K562 (cell line): Measurements from ENCODE around the gene PCDHGC4. TPM values are rescaled to one million over a fixed set of nuclear protein-coding genes. Genes with fewer than 3 reads are reported as not detected.

Experiments used
- ATAC-seq: fragments of 200-7000 bp; cut with Tn5 transposase; 3 replicates; pipeline ENCODE4 v1.9.1; 2020; ENCODE audit warnings: moderate library complexity
- BruUV-seq: library from RNA; stranded (reverse); fragments of 400-500 nt; replicated peaks from 2 replicates; lab custom pipeline; 2021; lab: Mats Ljungman, UMichigan
- CTCF ChIA-PET: fragments of 300-600 bp; formaldehyde crosslinking; extraction: SDS; loops from one replicate; lab custom pipeline; 2021; ENCODE audit warnings: low intra/inter-chr PET ratio; lab: Yijun Ruan, JAX
- POLR2A ChIA-PET: fragments of 300-600, 350-650 bp; sonication (Branson Sonifier 250); formaldehyde crosslinking; extraction: SDS; loops from one replicate; lab custom pipeline; 2021; ENCODE audit warnings: antibody characterized with exemption, inconsistent platforms; lab: Yijun Ruan, JAX
- DNase-seq, 4 experiments: peaks; one replicate each; pipeline versions ENCODE4 v3.0.0 to v3.0.0-alpha.2; 2011 to 2018; ENCODE audit warnings: low spot score in 3 of 4, mixed read lengths in 3 of 4; ENCODE audit errors: extremely low read depth in 1 of 4
- FAIRE-seq: peaks from 2 replicates; lab custom pipeline; 2011; peaks lifted over from hg19 to GRCh38; lab: Jason Lieb, UNC
- H2AFZ ChIP-seq: 2 replicates; pipeline ENCODE4 v1.6.0; 2011; ENCODE audit warnings: low read depth, low read length, control low read depth, inconsistent platforms
- H3K27ac ChIP-seq: fragments of 200-600 bp; 3 replicates; pipeline ENCODE4 v1.8.0; 2011; ENCODE audit warnings: low read depth, mild to moderate bottlenecking, control low read depth, inconsistent platforms, low read length, moderate library complexity, mixed read lengths; ENCODE audit errors: extremely low read depth
- H3K27me3 ChIP-seq, 2 experiments: fragments of 300-600 bp in 1 of 2; 2 replicates in 1 of 2; 3 replicates in 1 of 2; pipeline versions ENCODE4 v1.6.0 to v1.8.0; 2011; ENCODE audit warnings: inconsistent platforms in 2 of 2, low read length in 2 of 2, mild to moderate bottlenecking in 1 of 2, mixed read lengths in 1 of 2, moderate library complexity in 1 of 2; ENCODE audit not compliant: control insufficient read depth in 2 of 2, insufficient read depth in 2 of 2
- H3K36me3 ChIP-seq: fragments of 300-600 bp; 3 replicates; pipeline ENCODE4 v1.8.0; 2011; ENCODE audit warnings: mild to moderate bottlenecking, low read length, inconsistent platforms; ENCODE audit not compliant: control insufficient read depth, insufficient read depth
- H3K4me1 ChIP-seq, 2 experiments: fragments of 200-600 bp in 1 of 2; replicated peaks in 1 of 2; 2 replicates in 1 of 2; 3 replicates in 1 of 2; pipeline versions ENCODE4 v1.5.1 to v1.8.0; 2011; ENCODE audit warnings: inconsistent platforms in 2 of 2, low read length in 2 of 2, mild to moderate bottlenecking in 1 of 2, mixed read lengths in 1 of 2, moderate library complexity in 1 of 2; ENCODE audit not compliant: control insufficient read depth in 2 of 2, insufficient read depth in 2 of 2
- H3K4me2 ChIP-seq: 2 replicates; pipeline ENCODE4 v1.6.1; 2011; ENCODE audit warnings: low read length, control low read depth, inconsistent platforms, mixed read lengths; ENCODE audit not compliant: insufficient read depth
- H3K4me3 ChIP-seq: fragments of 200-600 bp; sonication (generic), shearing (Covaris generic); 2 replicates; pipeline ENCODE4 v1.5.1; 2016; ENCODE audit warnings: control low read depth, inconsistent platforms
- H3K79me2 ChIP-seq: fragments of 200-600 bp; 3 replicates; pipeline ENCODE4 v1.8.0; 2011; ENCODE audit warnings: low read length, inconsistent platforms; ENCODE audit not compliant: control insufficient read depth, insufficient read depth
- H3K9ac ChIP-seq, 2 experiments: 2 replicates each; pipeline versions ENCODE4 v1.6.0 to v1.6.1; 2011; ENCODE audit warnings: low read depth in 2 of 2, low read length in 2 of 2, control low read depth in 1 of 2, inconsistent platforms in 1 of 2, mild to moderate bottlenecking in 1 of 2, mixed read lengths in 1 of 2; ENCODE audit not compliant: insufficient read depth in 1 of 2
- H3K9me1 ChIP-seq: one replicate; pipeline ENCODE4 v1.6.0; 2011; ENCODE audit warnings: inconsistent platforms, mild to moderate bottlenecking, low read length, moderate library complexity; ENCODE audit not compliant: control insufficient read depth, insufficient read depth
- H3K9me3 ChIP-seq: replicated peaks from 2 replicates; pipeline ENCODE4 v1.5.1; 2011; ENCODE audit warnings: low read depth, low read length, inconsistent platforms; ENCODE audit not compliant: control insufficient read depth, insufficient read depth
- H4K20me1 ChIP-seq: replicated peaks from 2 replicates; pipeline ENCODE4 v1.6.1; 2011; ENCODE audit warnings: low read length, inconsistent platforms, mixed read lengths; ENCODE audit not compliant: control insufficient read depth, insufficient read depth
- CTCF ChIP-seq, 3 experiments: IDR thresholded peaks in 2 of 3; conservative IDR thresholded peaks in 1 of 3; 2 replicates each; pipeline ENCODE4 v1.5.1; 2011 to 2012; ENCODE audit warnings: low read length in 3 of 3, mild to moderate bottlenecking in 3 of 3, control low read depth in 2 of 3, improper control_type of control experiment in 1 of 3, inconsistent platforms in 1 of 3, low read depth in 1 of 3, mixed read lengths in 1 of 3, moderate library complexity in 1 of 3; ENCODE audit not compliant: insufficient read depth in 2 of 3
- IRF2 ChIP-seq: sonication (generic); formaldehyde crosslinking; IDR thresholded peaks from 2 replicates; pipeline ENCODE4 v1.8.1; 2022; ENCODE audit warnings: mild to moderate bottlenecking, missing genetic modification reagents
- MBD2 ChIP-seq: sonication (generic); IDR thresholded peaks from 2 replicates; pipeline ENCODE4 v1.6.1; 2016; ENCODE audit warnings: low read depth, borderline replicate concordance
- POLR2A ChIP-seq: fragments of 450-650 bp; conservative IDR thresholded peaks from 2 replicates; pipeline ENCODE4 v1.6.1; 2016
- RB1 ChIP-seq: fragments of 450-650 bp; IDR thresholded peaks from 2 replicates; pipeline ENCODE4 v1.6.1; 2017; ENCODE audit warnings: low read depth, mild to moderate bottlenecking
- RBM22 ChIP-seq: fragments of 200-400 bp; formaldehyde crosslinking; IDR thresholded peaks from 2 replicates; pipeline ENCODE4 v1.6.1; 2018; ENCODE audit warnings: low read length, low read depth; ENCODE audit not compliant: poor library complexity, severe bottlenecking
- SMC3 ChIP-seq: conservative IDR thresholded peaks from 2 replicates; pipeline ENCODE4 v1.6.1; 2011; ENCODE audit warnings: low read depth, low read length, improper control_type of control experiment; ENCODE audit not compliant: insufficient read depth
- SP1 ChIP-seq: sonication (generic); formaldehyde crosslinking; IDR thresholded peaks from 2 replicates; pipeline ENCODE4 v1.8.1; 2022; ENCODE audit warnings: mild to moderate bottlenecking, missing genetic modification reagents
- ZBTB12 ChIP-seq: fragments of 250-450 bp; sonication (Bioruptor Pico); IDR thresholded peaks from 2 replicates; pipeline ENCODE4 v1.4.0; 2020
- ZNF12 ChIP-seq: sonication (generic); formaldehyde crosslinking; IDR thresholded peaks from 2 replicates; pipeline ENCODE4 v1.4.0; 2020; ENCODE audit warnings: mild to moderate bottlenecking, missing genetic modification reagents
- ZNF174 ChIP-seq: fragments of 250-450 bp; sonication (Bioruptor Pico); IDR thresholded peaks from 2 replicates; pipeline ENCODE4 v1.4.0; 2020; ENCODE audit warnings: mild to moderate bottlenecking
- ZNF24 ChIP-seq: fragments of 450-650 bp; IDR thresholded peaks from 2 replicates; pipeline ENCODE4 v1.6.1; 2016
- ZNF263 ChIP-seq: sonication (generic); formaldehyde crosslinking; IDR thresholded peaks from 2 replicates; pipeline ENCODE4 v1.8.0; 2022; ENCODE audit warnings: mild to moderate bottlenecking, missing genetic modification reagents, borderline replicate concordance
- WGBS: fragments of 100-300 bp; shearing (Covaris generic); methylation state at CpG from one replicate; pipeline ENCODE4 v1.1.6; 2016; ENCODE audit warnings: low coverage, mixed read lengths; ENCODE audit not compliant: insufficient coverage; ENCODE audit errors: missing lambda C conversion rate; 5-methylcytosine and 5-hydroxymethylcytosine counted together
- in situ Hi-C: fragments of 300-500 bp; cut with MboI; formaldehyde crosslinking; loops from 4 replicates; pipeline ENCODE4 v1.15.0; 2018; ENCODE audit warnings: inconsistent platforms, mixed read lengths
- intact Hi-C: fragments of 100-400 bp; cut with micrococcal nuclease; formaldehyde crosslinking; loops from 2 replicates; pipeline ENCODE4 v1.14.2; 2022
- polyA plus RNA-seq, 8 experiments: library from polyadenylated mRNA; depleted of rRNA in 4 of 8; stranded (reverse) in 5 of 8; unstranded in 3 of 8; fragments of >200 nt; fragmentation: Nextera tagmentation in 2 of 8; fragmentation: Illumina TruSeq in 1 of 8; extraction: Ambion mirVana in 2 of 8; extraction: Trizol in 1 of 8; gene quantifications; 2 replicates each; pipeline versions ENCODE4 v1.2.1 to v1.2.3, GENCODE V29; 2011 to 2014; ENCODE audit warnings: inconsistent platforms in 1 of 8, missing spikeins in 1 of 8
- total RNA-seq, 7 experiments: library from RNA; depleted of rRNA in 6 of 7; stranded (reverse); fragments of >200 nt in 6 of 7; fragmentation: Illumina TruSeq in 2 of 7; extraction: Trizol in 2 of 7; gene quantifications; 2 replicates each; pipeline versions ENCODE4 v1.2.1 to v1.2.3, GENCODE V29; 2011 to 2021; ENCODE audit warnings: low replicate concordance in 1 of 7
- TF ChIP-seq, protein P1 (sequence below), 2 experiments: fragments of 450-650 bp in 1 of 2; sonication (generic) in 1 of 2; formaldehyde crosslinking in 1 of 2; IDR thresholded peaks in 1 of 2; conservative IDR thresholded peaks in 1 of 2; 2 replicates each; pipeline versions ENCODE4 v1.6.1 to v1.8.1; 2016 to 2023; ENCODE audit warnings: mild to moderate bottlenecking in 2 of 2, moderate library complexity in 2 of 2, inconsistent platforms in 1 of 2, missing genetic modification reagents in 1 of 2
- TF ChIP-seq, protein P2 (sequence below): IDR thresholded peaks from 2 replicates; pipeline ENCODE4 v1.6.1; 2016; ENCODE audit warnings: missing genetic modification characterization, missing compliant biosample characterization

PCDHGC4 gene
- total and polyA plus RNA-seq, 9 of the 15 experiments (the other 6 are each of a cell fraction or from before 2014, with no cell fraction given) = 0.05 TPM; not detected in 8

GRCh38 chr5:141512390-141512910 lies 27.6 kb downstream of the PCDHGC4 start:
- H3K27me3 ChIP-seq = peaks cover 0 to 7% of the 10 kb centered on the region in 2 experiments; a peak in 1 of 5 replicates
- H3K27ac ChIP-seq = no peak overlapping the region
- H3K4me2 ChIP-seq = no peak overlapping the region
- peak; percentile 85 to 89 (median 87) for DNase-seq
- H3K9me1 ChIP-seq = peaks cover 8% of the 10 kb centered on the region
- WGBS = 66% methylated on average over 23 of the region's 28 CpGs
- H3K4me1 ChIP-seq = peaks cover 5 to 17% of the 10 kb centered on the region in 2 experiments; a peak in 3 of 5 replicates
- H3K9ac ChIP-seq = 0 out of 4 replicates have a peak overlapping the region, but pooled peaks of 1 of the 2 experiments have one; percentile 4
- ATAC-seq = peak; percentile 86
- H3K4me3 ChIP-seq = no peak overlapping the region
- peaks cover 44% of the 10 kb centered on the region for H3K36me3 ChIP-seq
- no peaks in the 10 kb centered on the region for H3K9me3 ChIP-seq
- intact Hi-C loops (loop anchor here (5.0 to 10.0 kb wide), 3 partner anchors 90 to 278 kb away; partner anchors contain the start of genes PCDHGA11 and PCDHGA3), in situ Hi-C loops (no loop called here)
- H4K20me1 ChIP-seq = no peaks in the 10 kb centered on the region
- H2AFZ ChIP-seq = no peak overlapping the region; the same call in 1 of the 2 replicates
- BruUV-seq = no TSS peak
- CTCF ChIA-PET = interaction anchor here (0.5 to 1.1 kb wide), 4 partner anchors 12 to 186 kb away, joined by 3 to 5 read pairs (median 3); partner anchors contain the start of genes PCDHGB1 and PCDHGB2
- FAIRE-seq = peak; percentile 44
- H3K79me2 ChIP-seq = no peaks in the 10 kb centered on the region
- POLR2A ChIA-PET = interaction anchor here (1.1 to 1.4 kb wide), 2 partner anchors 9 to 105 kb away, joined by 3 read pairs; no protein-coding TSS in a partner anchor
- no peak for TF ChIP-seq ZNF24
- TF ChIP-seq, protein P1, sequence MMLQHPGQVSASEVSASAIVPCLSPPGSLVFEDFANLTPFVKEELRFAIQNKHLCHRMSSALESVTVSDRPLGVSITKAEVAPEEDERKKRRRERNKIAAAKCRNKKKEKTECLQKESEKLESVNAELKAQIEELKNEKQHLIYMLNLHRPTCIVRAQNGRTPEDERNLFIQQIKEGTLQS (IDR thresholded peaks at IDR 0.05) = peak; percentile 34
- TF ChIP-seq, protein P1 (CRISPR knock-in tag; conservative IDR thresholded peaks at IDR 0.05) = no peak
- TF ChIP-seq CTCF (IDR thresholded peaks at IDR 0.05 in 2 of 3, conservative IDR thresholded peaks at IDR 0.05 in 1 of 3; ENCODE audit: insufficient read depth in 2 of 3, low read depth in 1 of 3, low read length in 3 of 3) = peak; percentile 75 to 85 (median 83)
- TF ChIP-seq POLR2A = 0 out of 2 replicates have a peak, but pooled peaks have one; percentile 14
- TF ChIP-seq, protein P2, sequence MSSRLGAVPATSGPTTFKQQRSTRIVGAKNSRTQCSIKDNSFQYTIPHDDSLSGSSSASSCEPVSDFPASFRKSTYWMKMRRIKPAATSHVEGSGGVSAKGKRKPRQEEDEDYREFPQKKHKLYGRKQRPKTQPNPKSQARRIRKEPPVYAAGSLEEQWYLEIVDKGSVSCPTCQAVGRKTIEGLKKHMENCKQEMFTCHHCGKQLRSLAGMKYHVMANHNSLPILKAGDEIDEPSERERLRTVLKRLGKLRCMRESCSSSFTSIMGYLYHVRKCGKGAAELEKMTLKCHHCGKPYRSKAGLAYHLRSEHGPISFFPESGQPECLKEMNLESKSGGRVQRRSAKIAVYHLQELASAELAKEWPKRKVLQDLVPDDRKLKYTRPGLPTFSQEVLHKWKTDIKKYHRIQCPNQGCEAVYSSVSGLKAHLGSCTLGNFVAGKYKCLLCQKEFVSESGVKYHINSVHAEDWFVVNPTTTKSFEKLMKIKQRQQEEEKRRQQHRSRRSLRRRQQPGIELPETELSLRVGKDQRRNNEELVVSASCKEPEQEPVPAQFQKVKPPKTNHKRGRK (tag) = no peak
- 0 out of 2 replicates have a peak, but pooled peaks have one; percentile 35 for TF ChIP-seq IRF2 (CRISPR knock-in tag)
- TF ChIP-seq SP1 (CRISPR knock-in tag) = peak; percentile 25; the same call in 1 of the 2 replicates
- no peak for TF ChIP-seq ZNF174 (CRISPR knock-in tag)
- peak; percentile 69 for TF ChIP-seq SMC3
- no peak for TF ChIP-seq ZNF12 (CRISPR knock-in tag)
- TF ChIP-seq ZNF263 (CRISPR knock-in tag) = no peak
- no peak for TF ChIP-seq ZBTB12 (CRISPR knock-in tag)
- TF ChIP-seq MBD2 = no peak
- 0 out of 2 replicates have a peak, but pooled peaks have one; percentile 37 for TF ChIP-seq RB1
- peak; percentile 96 for TF ChIP-seq RBM22
